ENCODE results near the gene LRRN2. TPM values are rescaled to one million over a fixed set of nuclear protein-coding genes. Genes with fewer than 3 reads are reported as not detected.

The LRRN2 gene
- total and polyA plus RNA-seq, 8 donors: 0.43 to 4.1 (median 1.0) TPM; not detected in 2

DNA sequence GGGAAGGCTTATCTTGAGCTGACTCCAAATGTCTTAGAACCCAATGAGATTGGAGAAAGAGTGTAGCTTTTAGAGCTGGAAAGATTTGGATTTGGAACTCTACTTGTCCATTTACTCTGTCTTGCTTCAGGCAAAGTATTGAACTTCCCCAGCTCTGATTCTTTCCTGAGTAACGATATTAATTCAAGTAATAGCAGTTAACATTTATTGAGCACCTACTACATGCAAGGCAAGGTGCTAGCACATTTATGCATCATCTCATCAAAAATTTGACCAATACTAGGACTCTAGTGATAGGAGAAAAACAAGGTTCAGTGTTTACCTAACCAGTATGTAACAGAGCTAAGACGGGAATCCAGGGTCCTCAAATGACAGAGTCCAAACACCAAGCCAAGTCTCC lies 2.5 kb upstream of the LRRN2 start:
- Histone ChIP-seq H3K9me3 (no peaks in the 10 kb centered on the region), H3K4me1 (peaks cover 14 to 26% (median 21%) of the 10 kb centered on the region in 4 donors), H3K36me3 (no peaks in the 10 kb centered on the region), H3K27ac (no peak overlapping the region), H3K4me3 (no peak overlapping the region), H3K27me3 (peaks cover 0 to 54% (median 28%) of the 10 kb centered on the region in 3 donors)
- WGBS, 5 donors: 76 to 90% (median 85%) methylated on average over 2 of the region's 2 CpGs
- intact Hi-C loops (cut with DNase I; ENCODE audit: low total_unique reads): no loop called here
- no peak for DNase-seq
- TF ChIP-seq CTCF (IDR thresholded peaks at IDR 0.05) (no peak), POLR2A (IDR thresholded peaks at IDR 0.05) (no peak), POLR2AphosphoS5 (IDR thresholded peaks at IDR 0.05) (no peak), EP300 (IDR thresholded peaks at IDR 0.05) (no peak)

GRCh38 chr1:204684571-204685235 lies 835 bp downstream of the LRRN2 start:
- Histone ChIP-seq H3K9me3 (no peaks in the 10 kb centered on the region), H3K4me1 (peaks cover 14 to 26% (median 21%) of the 10 kb centered on the region in 4 donors), H3K27me3 (peaks cover 0 to 54% (median 28%) of the 10 kb centered on the region in 3 donors), H3K27ac (peak overlapping the region in 2 of 5 donors; percentile 6 to 64), H3K36me3 (no peaks in the 10 kb centered on the region), H3K4me3 (peak overlapping the region; percentile 49 to 54 (median 52))
- intact Hi-C loops (cut with DNase I; ENCODE audit: low total_unique reads): no loop called here
- WGBS, 5 donors: 1 to 2% (median 2%) methylated on average over 13 to 42 of the region's 42 CpGs
- TF ChIP-seq POLR2AphosphoS5 (IDR thresholded peaks at IDR 0.05): no peak
- no peak for TF ChIP-seq CTCF (IDR thresholded peaks at IDR 0.05)
- no peak for TF ChIP-seq POLR2A (IDR thresholded peaks at IDR 0.05)
- TF ChIP-seq EP300 (IDR thresholded peaks at IDR 0.05): no peak
- DNase-seq: peak in 1 of 2 donors; percentile 48

GRCh38 chr1:204684206-204684570 lies 1.4 kb downstream of the LRRN2 start:
- Histone ChIP-seq H3K36me3 (no peaks in the 10 kb centered on the region), H3K4me3 (peak overlapping the region; percentile 49 to 54 (median 52)), H3K27me3 (peaks cover 0 to 54% (median 28%) of the 10 kb centered on the region in 3 donors), H3K9me3 (no peaks in the 10 kb centered on the region), H3K27ac (peak overlapping the region in 1 of 5 donors; percentile 64), H3K4me1 (peaks cover 14 to 26% (median 21%) of the 10 kb centered on the region in 4 donors)
- DNase-seq: peak in 1 of 2 donors; percentile 36
- TF ChIP-seq POLR2A (IDR thresholded peaks at IDR 0.05) (no peak), CTCF (IDR thresholded peaks at IDR 0.05) (no peak), POLR2AphosphoS5 (IDR thresholded peaks at IDR 0.05) (no peak), EP300 (IDR thresholded peaks at IDR 0.05) (no peak)
- 15 to 28% (median 22%) methylated on average over 7 to 14 of the region's 14 CpGs for WGBS, 5 donors
- intact Hi-C loops (cut with DNase I; ENCODE audit: low total_unique reads): no loop called here

GRCh38 chr1:204683284-204684205 lies 2.0 kb downstream of the LRRN2 start:
- intact Hi-C loops (cut with DNase I; ENCODE audit: low total_unique reads): no loop called here
- Histone ChIP-seq H3K36me3 (no peaks in the 10 kb centered on the region), H3K9me3 (no peaks in the 10 kb centered on the region), H3K4me3 (peak overlapping the region in 2 of 4 donors; percentile 49 to 53), H3K27me3 (peaks cover 0 to 50% (median 28%) of the 10 kb centered on the region in 3 donors), H3K4me1 (peaks cover 14 to 26% (median 21%) of the 10 kb centered on the region in 4 donors), H3K27ac (no peak overlapping the region)
- DNase-seq: no peak
- 65 to 82% (median 73%) methylated on average over 10 of the region's 10 CpGs for WGBS, 5 donors
- TF ChIP-seq POLR2AphosphoS5 (IDR thresholded peaks at IDR 0.05) (no peak), CTCF (IDR thresholded peaks at IDR 0.05) (no peak), POLR2A (IDR thresholded peaks at IDR 0.05) (no peak), EP300 (IDR thresholded peaks at IDR 0.05) (no peak)

Measured in stomach (tissue), 9 donors.